GM18498 (cell line): ENCODE measurements around the gene SRRM2.

Experiments used
- ATAC-seq: cut with Tn5 transposase; IDR thresholded peaks from one replicate; pipeline ENCODE4 v1.9.1; 2021; ENCODE audit warnings: mild to moderate bottlenecking, moderate library complexity; ENCODE audit not compliant: unreplicated experiment

SRRM2 gene

GRCh38 chr16:2787961-2788360 is 35.5 kb downstream of the SRRM2 start:
- no peak for ATAC-seq

- ATAC-seq = no peak
These were observed 38.2 kb downstream of the SRRM2 start for GRCh38 chr16:2790631-2791030.

GRCh38 chr16:2791174-2791573 is 38.7 kb downstream of the SRRM2 start:
- no peak for ATAC-seq

- no peak for ATAC-seq
These were observed 40.5 kb downstream of the SRRM2 start for GRCh38 chr16:2792940-2793339.

- no peak for ATAC-seq
These were observed 43.1 kb downstream of the SRRM2 start for GRCh38 chr16:2795395-2796143.

- ATAC-seq = no peak
These were observed 46.3 kb downstream of the SRRM2 start for GRCh38 chr16:2798723-2799204.

- no peak for ATAC-seq
These were observed 46.9 kb downstream of the SRRM2 start for GRCh38 chr16:2799205-2799858.

- no peak for ATAC-seq
These were observed 47.4 kb downstream of the SRRM2 start for GRCh38 chr16:2799859-2800226.

- no peak for ATAC-seq
These were observed 51.2 kb downstream of the SRRM2 start for GRCh38 chr16:2803545-2804195.

GRCh38 chr16:2804728-2805127 is 52.3 kb downstream of the SRRM2 start:
- no peak for ATAC-seq

- ATAC-seq = no peak
These were observed 53.8 kb downstream of the SRRM2 start for GRCh38 chr16:2806286-2806685.

GRCh38 chr16:2808181-2808580 is 55.7 kb downstream of the SRRM2 start:
- ATAC-seq = no peak

- ATAC-seq = no peak
These were observed 56.8 kb downstream of the SRRM2 start for GRCh38 chr16:2809149-2809760.

GRCh38 chr16:2810651-2811050 is 58.2 kb downstream of the SRRM2 start:
- no peak for ATAC-seq

GRCh38 chr16:2811703-2812471 is 59.4 kb downstream of the SRRM2 start:
- no peak for ATAC-seq

- no peak for ATAC-seq
These were observed 61.4 kb downstream of the SRRM2 start for GRCh38 chr16:2813771-2814221.

- ATAC-seq = no peak
These were observed 62.3 kb downstream of the SRRM2 start for GRCh38 chr16:2814551-2815298.

GRCh38 chr16:2815299-2815771 is 62.9 kb downstream of the SRRM2 start:
- no peak for ATAC-seq

- no peak for ATAC-seq
These were observed 64.4 kb downstream of the SRRM2 start, which contains the start of gene PRSS21 for GRCh38 chr16:2816751-2817339. TSS of gene PRSS21 (plus strand) at chr16:2817237. CDS start at chr16:2817269, 32 bp downstream.
